ENCODE results near the gene NLRP9. TPM values are rescaled to one million over a fixed set of nuclear protein-coding genes. Genes with fewer than 3 reads are reported as not detected.
"Not testable (repeated sequence)": the region's sequence is repeated elsewhere in the genome, so short reads cannot be mapped to it uniquely, and the experiment has no call there.

NLRP9 gene
- total RNA-seq, 4 donors from 2014 or later, result 0.28 TPM; not detected in 3

DNA sequence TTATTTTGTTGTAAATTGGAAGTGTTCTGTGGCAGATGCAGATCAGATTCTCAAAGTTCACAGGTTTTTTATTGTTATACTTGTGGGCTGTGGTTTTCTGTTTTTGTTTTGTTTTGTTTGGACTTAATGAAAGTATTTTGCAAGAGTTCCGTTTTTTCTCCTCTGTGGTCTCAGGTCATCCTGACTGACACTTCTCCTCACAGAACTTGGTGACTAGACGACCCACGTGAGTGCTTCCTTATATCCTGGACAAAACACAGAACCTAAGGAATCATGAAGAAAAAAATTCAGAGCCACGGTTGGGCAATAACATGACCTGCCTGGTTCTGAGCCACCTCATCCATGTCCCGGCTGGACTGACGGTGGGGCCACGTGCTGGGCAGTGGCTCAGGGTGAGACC, 28.3 kb upstream of the NLRP9 start:
- no peak overlapping the region for H3K27ac ChIP-seq
- DNase-seq, result no peak
- intact Hi-C loops (cut with DNase I; ENCODE audit: low total_unique reads), result no loop called here
- H3K27me3 ChIP-seq, result no peaks in the 10 kb centered on the region
- no peaks in the 10 kb centered on the region for H3K4me1 ChIP-seq
- no peak for TF ChIP-seq POLR2A (IDR thresholded peaks at IDR 0.05)
- TF ChIP-seq CTCF (IDR thresholded peaks at IDR 0.05), result no peak
- no peaks in the 10 kb centered on the region for H3K36me3 ChIP-seq
- H3K4me3 ChIP-seq, result no peak overlapping the region
- H3K9me3 ChIP-seq, result no peaks in the 10 kb centered on the region

DNA sequence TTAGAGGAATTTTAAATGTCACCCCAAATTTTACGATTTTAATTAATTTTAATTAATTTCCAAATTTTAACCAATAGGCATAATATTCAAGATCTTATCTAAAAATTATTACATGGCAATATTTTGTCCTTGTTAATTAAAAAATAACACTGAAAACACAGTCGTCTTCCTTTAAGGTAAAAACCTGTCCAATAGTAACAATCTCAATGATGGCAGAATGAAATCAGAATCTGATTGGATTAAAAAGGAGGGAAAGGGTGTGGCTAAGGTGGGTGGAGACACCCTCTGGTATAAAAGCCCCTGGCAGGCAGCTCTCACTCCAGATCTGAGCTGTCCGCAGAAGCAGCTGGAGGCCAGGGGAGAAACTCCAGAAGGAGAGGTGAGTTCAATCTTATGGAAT, 20.6 kb upstream of the NLRP9 start, which contains the start of gene RFPL4A:
Gene RFPL4A, plus strand, starts transcription at position 301 of the 400 bp plus-strand sequence. CDS start 2,704 bp downstream, outside the sequence.
- H3K4me1 ChIP-seq; intact Hi-C loops (cut with DNase I; ENCODE audit: low total_unique reads); DNase-seq; H3K9me3 ChIP-seq; H3K4me3 ChIP-seq; H3K27me3 ChIP-seq; H3K36me3 ChIP-seq; H3K27ac ChIP-seq: not testable (repeated sequence)

- H3K27ac ChIP-seq; H3K27me3 ChIP-seq; H3K36me3 ChIP-seq; DNase-seq; H3K9me3 ChIP-seq; H3K4me1 ChIP-seq; H3K4me3 ChIP-seq; intact Hi-C loops (cut with DNase I; ENCODE audit: low total_unique reads): not testable (repeated sequence)
Observed at GRCh38 chr19:55756808-55757207, 18.6 kb upstream of the NLRP9 start.

GRCh38 chr19:55753401-55753800, 15.2 kb upstream of the NLRP9 start:
- intact Hi-C loops (cut with DNase I; ENCODE audit: low total_unique reads), result no loop called here
- TF ChIP-seq POLR2A (IDR thresholded peaks at IDR 0.05) (no peak), CTCF (IDR thresholded peaks at IDR 0.05) (no peak)
- Histone ChIP-seq H3K36me3 (no peaks in the 10 kb centered on the region), H3K9me3 (peaks cover 0 to 4% of the 10 kb centered on the region in 2 donors), H3K27me3 (no peaks in the 10 kb centered on the region), H3K4me3 (no peak overlapping the region), H3K4me1 (no peaks in the 10 kb centered on the region), H3K27ac (no peak overlapping the region)
- DNase-seq, result no peak

DNA sequence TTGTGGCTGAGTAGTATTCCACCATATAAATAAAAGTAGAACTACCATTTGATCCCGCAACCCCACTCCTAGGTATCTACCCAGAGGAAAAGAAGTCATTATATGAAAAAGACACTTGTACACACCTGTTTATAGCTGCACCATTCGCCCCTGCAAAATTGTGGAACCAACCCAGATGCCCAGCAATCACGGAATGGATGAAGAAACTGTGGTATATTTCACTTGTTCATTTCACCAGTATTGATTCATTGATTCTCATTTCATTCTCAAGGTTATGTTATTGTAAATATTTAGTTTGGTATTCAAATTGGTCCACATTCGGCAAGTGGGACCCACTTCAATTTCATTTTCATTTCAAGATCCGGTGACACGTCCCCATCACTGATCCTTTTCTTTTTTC, 12.5 kb upstream of the NLRP9 start:
- H3K27ac ChIP-seq, result no peak overlapping the region
- no peak overlapping the region for H3K4me3 ChIP-seq
- no peaks in the 10 kb centered on the region for H3K4me1 ChIP-seq
- H3K9me3 ChIP-seq, result no peaks in the 10 kb centered on the region
- TF ChIP-seq POLR2A (IDR thresholded peaks at IDR 0.05) (no peak), CTCF (IDR thresholded peaks at IDR 0.05) (no peak)
- intact Hi-C loops (cut with DNase I; ENCODE audit: low total_unique reads), result no loop called here
- DNase-seq, result no peak
- H3K27me3 ChIP-seq, result no peaks in the 10 kb centered on the region
- H3K36me3 ChIP-seq, result no peaks in the 10 kb centered on the region

GRCh38 chr19:55730378-55730777, 7.8 kb downstream of the NLRP9 start:
- intact Hi-C loops (cut with DNase I; ENCODE audit: low total_unique reads); H3K36me3 ChIP-seq; H3K4me1 ChIP-seq; H3K9me3 ChIP-seq; DNase-seq; H3K27ac ChIP-seq; H3K27me3 ChIP-seq; H3K4me3 ChIP-seq: not testable (repeated sequence)

DNA sequence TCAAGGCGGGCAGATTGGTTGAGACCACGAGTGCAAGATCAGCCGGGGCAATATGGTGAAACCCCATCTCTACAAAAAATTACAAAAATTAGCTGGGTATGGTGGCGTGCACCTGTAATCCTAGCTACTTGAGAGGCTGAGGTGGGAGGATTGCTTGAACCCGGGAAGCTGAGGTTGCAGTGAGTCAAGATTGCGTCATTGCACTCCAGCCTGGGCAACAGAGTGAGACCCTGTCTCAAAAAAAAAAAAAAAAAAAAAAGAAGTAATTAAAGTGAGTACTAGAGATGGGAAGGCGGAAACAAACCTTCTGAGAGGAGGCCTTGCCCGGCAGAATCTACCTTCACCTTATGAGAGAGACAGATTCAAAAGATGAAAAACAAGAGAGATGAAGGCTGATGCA, 14.7 kb downstream of the NLRP9 start:
- Histone ChIP-seq H3K4me1 (no peaks in the 10 kb centered on the region), H3K9me3 (no peaks in the 10 kb centered on the region), H3K27me3 (peaks cover 0 to 12% of the 10 kb centered on the region in 2 donors), H3K4me3 (no peak overlapping the region), H3K36me3 (no peaks in the 10 kb centered on the region), H3K27ac (no peak overlapping the region)
- DNase-seq, result no peak
- TF ChIP-seq CTCF (IDR thresholded peaks at IDR 0.05) (no peak), POLR2A (IDR thresholded peaks at IDR 0.05) (no peak)
- intact Hi-C loops (cut with DNase I; ENCODE audit: low total_unique reads), result no loop called here

Measured in uterus (tissue), 4 donors.